AG04450 (cell line): ENCODE measurements around the gene UBAC1. TPM values are rescaled to one million over a fixed set of nuclear protein-coding genes. Genes with fewer than 3 reads are reported as not detected.

Experiments used
- CTCF ChIA-PET: fragments of 300-600, 350-600 bp; formaldehyde crosslinking; extraction: SDS; loops from one replicate; lab custom pipeline; 2022; ENCODE audit warnings: antibody characterized with exemption, inconsistent platforms; lab: Charles Lee
- POLR2A ChIA-PET: fragments of 350-600 bp; formaldehyde crosslinking; extraction: SDS; loops from one replicate; lab custom pipeline; 2021; ENCODE audit warnings: antibody characterized with exemption, inconsistent platforms; lab: Yijun Ruan, JAX
- DNase-seq: peaks from one replicate; pipeline ENCODE4 v3.0.0-alpha.2; 2011; ENCODE audit warnings: low read depth, low spot score
- H3K27ac ChIP-seq: one replicate; pipeline ENCODE4 v1.5.1; 2012; ENCODE audit warnings: low read depth, low read length, control low read depth
- H3K27me3 ChIP-seq: one replicate; pipeline ENCODE4 v1.6.0; 2012; ENCODE audit warnings: low read length; ENCODE audit not compliant: control insufficient read depth, insufficient read depth
- H3K4me3 ChIP-seq: 2 replicates; pipeline ENCODE4 v1.5.1; 2011; ENCODE audit warnings: mild to moderate bottlenecking, low read depth, low read length, control low read depth
- H3K9me3 ChIP-seq: 2 replicates; pipeline ENCODE4 v1.5.1; 2012; ENCODE audit warnings: low read length; ENCODE audit not compliant: control insufficient read depth, insufficient read depth
- polyA plus RNA-seq: library from polyadenylated mRNA; depleted of rRNA; stranded (reverse); fragments of >200 nt; gene quantifications from 2 replicates; pipeline ENCODE4 v1.2.3, GENCODE V29; 2011
- TF ChIP-seq, protein P1 (sequence below): IDR thresholded peaks from 2 replicates; pipeline ENCODE4 v1.5.1; 2011; ENCODE audit warnings: low read depth, low read length, control low read depth, inconsistent platforms

UBAC1 gene
- polyA plus RNA-seq, 1 experiment = 35.8 TPM

DNA sequence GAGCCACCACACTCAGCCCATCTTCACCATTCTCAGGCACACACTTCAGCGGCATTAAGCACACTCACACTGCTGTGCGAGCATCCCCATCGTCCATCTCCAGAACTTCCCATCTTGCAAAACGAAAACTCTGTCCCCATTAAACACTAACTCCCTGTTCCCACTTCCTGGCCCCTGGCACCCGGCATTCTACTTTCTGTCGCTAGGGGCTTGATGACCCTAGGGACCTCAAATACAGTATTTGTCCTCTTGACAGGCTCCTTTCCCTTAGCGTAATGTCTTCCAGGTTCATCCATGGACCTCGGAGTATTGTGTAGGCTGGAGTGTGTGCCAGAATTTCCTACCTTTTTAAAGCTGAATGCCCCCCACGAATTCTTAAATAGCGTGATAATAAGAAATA, 14.7 kb upstream of the UBAC1 start:
- H3K27ac ChIP-seq = no peak overlapping the region
- ChIA-PET POLR2A (no interaction called here), CTCF (interaction anchor here (1.3 to 1.5 kb wide), 2 partner anchors 9 to 147 kb away, joined by 3 to 6 read pairs; no protein-coding TSS in a partner anchor)
- peaks cover 2% of the 10 kb centered on the region; the same call in 1 of the 2 replicates for H3K9me3 ChIP-seq
- no peak for DNase-seq
- no peak overlapping the region for H3K4me3 ChIP-seq
- TF ChIP-seq, protein P1, sequence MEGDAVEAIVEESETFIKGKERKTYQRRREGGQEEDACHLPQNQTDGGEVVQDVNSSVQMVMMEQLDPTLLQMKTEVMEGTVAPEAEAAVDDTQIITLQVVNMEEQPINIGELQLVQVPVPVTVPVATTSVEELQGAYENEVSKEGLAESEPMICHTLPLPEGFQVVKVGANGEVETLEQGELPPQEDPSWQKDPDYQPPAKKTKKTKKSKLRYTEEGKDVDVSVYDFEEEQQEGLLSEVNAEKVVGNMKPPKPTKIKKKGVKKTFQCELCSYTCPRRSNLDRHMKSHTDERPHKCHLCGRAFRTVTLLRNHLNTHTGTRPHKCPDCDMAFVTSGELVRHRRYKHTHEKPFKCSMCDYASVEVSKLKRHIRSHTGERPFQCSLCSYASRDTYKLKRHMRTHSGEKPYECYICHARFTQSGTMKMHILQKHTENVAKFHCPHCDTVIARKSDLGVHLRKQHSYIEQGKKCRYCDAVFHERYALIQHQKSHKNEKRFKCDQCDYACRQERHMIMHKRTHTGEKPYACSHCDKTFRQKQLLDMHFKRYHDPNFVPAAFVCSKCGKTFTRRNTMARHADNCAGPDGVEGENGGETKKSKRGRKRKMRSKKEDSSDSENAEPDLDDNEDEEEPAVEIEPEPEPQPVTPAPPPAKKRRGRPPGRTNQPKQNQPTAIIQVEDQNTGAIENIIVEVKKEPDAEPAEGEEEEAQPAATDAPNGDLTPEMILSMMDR = no peak
- peaks cover 21% of the 10 kb centered on the region for H3K27me3 ChIP-seq

- TF ChIP-seq, protein P1 = no peak
- DNase-seq = no peak
- Histone ChIP-seq H3K27ac (no peak overlapping the region), H3K27me3 (peaks cover 24% of the 10 kb centered on the region), H3K9me3 (peaks cover 2% of the 10 kb centered on the region; the same call in 1 of the 2 replicates), H3K4me3 (no peak overlapping the region)
- CTCF ChIA-PET = no interaction called here
- POLR2A ChIA-PET = no interaction called here
Observed at GRCh38 chr9:135974220-135974573, 13.0 kb upstream of the UBAC1 start.

- TF ChIP-seq, protein P1 = no peak
- H3K4me3 ChIP-seq = no peak overlapping the region
- ChIA-PET CTCF (interaction anchor here (1.2 kb wide), 1 partner anchor 116 kb away, joined by 3 read pairs; no protein-coding TSS in a partner anchor), POLR2A (no interaction called here)
- H3K9me3 ChIP-seq = peaks cover 2% of the 10 kb centered on the region; the same call in 1 of the 2 replicates
- no peak for DNase-seq
- no peak overlapping the region for H3K27ac ChIP-seq
- H3K27me3 ChIP-seq = peaks cover 19% of the 10 kb centered on the region
Observed at GRCh38 chr9:135973277-135974219, 12.4 kb upstream of the UBAC1 start.

- no peak for DNase-seq
- CTCF ChIA-PET = no interaction called here
- TF ChIP-seq, protein P1 = no peak
- POLR2A ChIA-PET = no interaction called here
- Histone ChIP-seq H3K27ac (no peak overlapping the region), H3K27me3 (peaks cover 19% of the 10 kb centered on the region), H3K9me3 (peaks cover 2% of the 10 kb centered on the region; the same call in 1 of the 2 replicates), H3K4me3 (no peak overlapping the region)
Observed at GRCh38 chr9:135971892-135972291, 10.7 kb upstream of the UBAC1 start.
